GM19455 (cell line): ENCODE results near the gene MED9.

Source experiments
- ATAC-seq: cut with Tn5 transposase; IDR thresholded peaks from one replicate; pipeline ENCODE4 v1.9.1; 2021; ENCODE audit not compliant: unreplicated experiment

Gene MED9

GRCh38 chr17:17503566-17504130, 26.8 kb downstream of the MED9 start:
- no peak for ATAC-seq

DNA sequence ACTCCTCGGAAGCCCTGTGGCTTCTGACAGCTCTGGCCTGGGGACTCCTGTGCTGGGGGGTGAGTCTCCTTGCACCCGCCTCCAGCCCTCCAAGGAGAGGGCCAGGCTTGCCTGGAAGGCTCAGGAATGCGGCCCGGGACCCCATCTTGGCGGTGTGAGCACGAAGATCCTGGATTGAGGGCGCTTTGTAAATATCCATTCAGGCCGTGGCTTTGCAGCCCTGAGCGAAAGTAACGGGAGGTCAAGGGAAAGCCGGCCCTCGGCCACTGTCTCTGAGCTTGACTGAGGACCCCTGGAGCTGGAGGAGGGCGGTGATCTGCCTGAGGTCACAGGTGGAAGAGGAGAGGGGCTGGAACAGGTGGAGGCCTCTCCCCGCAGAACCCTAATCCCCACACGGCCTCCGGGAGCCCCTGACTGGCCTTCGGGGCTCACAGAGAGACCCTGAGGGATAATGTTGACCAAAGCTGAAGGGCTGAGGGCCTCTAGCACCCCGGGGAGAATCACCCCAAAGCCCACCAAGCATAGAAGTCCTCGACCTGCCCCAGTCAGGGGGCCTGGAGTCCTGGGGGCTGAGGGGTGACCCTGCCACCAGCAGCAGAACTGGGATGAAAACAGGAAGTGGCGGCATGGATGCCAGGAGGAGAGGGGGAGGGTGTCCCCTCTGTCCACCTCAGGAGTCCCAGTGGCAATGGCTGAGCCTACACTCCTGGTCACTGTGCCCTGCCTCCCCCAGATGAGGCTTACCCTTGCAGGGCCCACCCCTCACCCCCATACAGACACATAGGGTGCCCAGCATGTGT, 27.7 kb downstream of the MED9 start:
- no peak for ATAC-seq

GRCh38 chr17:17505151-17505550, 28.4 kb downstream of the MED9 start:
- no peak for ATAC-seq

DNA sequence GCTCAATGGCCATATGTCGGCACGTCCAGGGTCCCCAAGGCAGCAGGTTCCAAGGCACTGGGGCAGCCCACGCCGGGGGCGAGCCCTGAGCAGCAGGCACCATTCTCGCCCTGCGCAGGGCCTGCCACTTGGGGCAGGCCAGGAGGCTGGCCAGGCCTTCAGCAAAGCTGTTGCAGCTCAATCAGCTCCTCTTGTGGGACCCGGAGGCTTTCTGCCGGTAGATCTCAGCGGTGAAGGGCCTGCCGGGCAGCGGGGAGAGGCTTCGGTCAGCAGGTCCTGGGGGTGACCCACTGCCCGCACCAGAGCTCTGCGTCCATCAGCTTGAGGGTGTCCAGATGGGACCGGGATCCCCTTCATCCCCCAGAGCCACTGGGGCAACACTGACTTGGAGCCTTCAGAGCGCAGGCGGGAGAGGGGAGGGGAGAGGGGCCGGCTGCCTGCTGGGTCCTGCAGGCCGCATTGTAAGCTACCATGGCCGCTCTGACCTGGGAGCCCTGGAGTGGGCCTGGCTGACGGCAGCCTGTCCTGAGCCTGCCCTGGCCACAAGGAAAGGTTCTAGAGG, 28.9 kb downstream of the MED9 start:
- ATAC-seq = no peak

- no peak for ATAC-seq
Measured at GRCh38 chr17:17506181-17506741, 29.5 kb downstream of the MED9 start.

DNA sequence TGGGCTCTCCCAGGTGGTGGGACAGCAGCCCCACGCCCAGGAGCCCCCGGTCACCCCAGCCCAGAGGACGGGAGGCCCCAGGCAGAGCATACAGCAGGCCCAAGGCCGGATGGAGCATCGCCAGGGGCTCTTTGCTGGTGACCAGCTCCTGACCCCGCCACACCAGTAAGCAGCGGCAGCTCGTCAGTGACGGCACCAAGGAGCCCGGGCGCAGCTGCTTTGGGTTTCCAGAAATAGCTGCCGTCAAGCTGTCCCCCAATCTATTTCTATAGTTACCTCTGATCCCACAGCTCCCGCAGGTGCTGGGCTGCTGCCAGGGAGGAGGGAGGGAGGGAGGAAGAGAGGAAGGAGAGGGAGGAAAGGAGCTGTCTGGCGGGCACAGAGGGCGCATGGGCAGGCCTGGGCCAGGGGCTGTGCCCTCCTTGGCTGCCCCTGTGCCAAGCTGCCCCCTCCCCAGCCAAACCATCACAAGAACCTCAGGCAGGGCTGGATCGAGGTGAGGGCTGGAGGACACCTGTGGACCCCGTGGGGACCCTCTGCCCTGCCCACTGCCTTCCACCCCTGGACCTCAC, 30.2 kb downstream of the MED9 start:
- no peak for ATAC-seq

GRCh38 chr17:17507465-17508011, 30.7 kb downstream of the MED9 start:
- ATAC-seq = no peak

DNA sequence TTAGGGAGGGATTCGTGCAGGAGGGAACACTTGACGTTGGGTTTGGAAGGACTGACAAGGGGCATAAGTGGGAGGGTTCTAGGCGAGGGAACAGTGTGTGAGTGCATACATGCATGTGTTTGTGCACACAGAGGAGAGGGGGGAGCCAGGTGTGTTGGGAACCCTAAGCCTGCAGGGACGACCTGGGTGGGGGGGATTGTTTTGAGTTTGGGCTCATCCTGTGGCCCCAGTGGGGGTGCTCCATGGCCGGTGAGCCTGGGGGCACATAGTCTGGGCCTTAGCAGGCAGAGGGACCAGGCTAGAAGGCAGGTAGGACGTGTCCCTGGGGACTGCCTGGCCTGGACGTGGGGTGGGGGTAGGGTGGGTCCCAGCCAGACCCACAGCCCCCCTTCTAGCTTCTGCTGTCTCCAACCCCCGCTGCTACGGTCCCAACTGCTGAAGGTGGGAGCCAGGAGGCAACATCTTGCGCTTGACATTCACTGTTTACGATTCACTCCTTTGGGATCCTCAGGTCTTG, 31.3 kb downstream of the MED9 start:
- no peak for ATAC-seq

GRCh38 chr17:17508646-17509591, 32.1 kb downstream of the MED9 start:
- ATAC-seq = no peak

DNA sequence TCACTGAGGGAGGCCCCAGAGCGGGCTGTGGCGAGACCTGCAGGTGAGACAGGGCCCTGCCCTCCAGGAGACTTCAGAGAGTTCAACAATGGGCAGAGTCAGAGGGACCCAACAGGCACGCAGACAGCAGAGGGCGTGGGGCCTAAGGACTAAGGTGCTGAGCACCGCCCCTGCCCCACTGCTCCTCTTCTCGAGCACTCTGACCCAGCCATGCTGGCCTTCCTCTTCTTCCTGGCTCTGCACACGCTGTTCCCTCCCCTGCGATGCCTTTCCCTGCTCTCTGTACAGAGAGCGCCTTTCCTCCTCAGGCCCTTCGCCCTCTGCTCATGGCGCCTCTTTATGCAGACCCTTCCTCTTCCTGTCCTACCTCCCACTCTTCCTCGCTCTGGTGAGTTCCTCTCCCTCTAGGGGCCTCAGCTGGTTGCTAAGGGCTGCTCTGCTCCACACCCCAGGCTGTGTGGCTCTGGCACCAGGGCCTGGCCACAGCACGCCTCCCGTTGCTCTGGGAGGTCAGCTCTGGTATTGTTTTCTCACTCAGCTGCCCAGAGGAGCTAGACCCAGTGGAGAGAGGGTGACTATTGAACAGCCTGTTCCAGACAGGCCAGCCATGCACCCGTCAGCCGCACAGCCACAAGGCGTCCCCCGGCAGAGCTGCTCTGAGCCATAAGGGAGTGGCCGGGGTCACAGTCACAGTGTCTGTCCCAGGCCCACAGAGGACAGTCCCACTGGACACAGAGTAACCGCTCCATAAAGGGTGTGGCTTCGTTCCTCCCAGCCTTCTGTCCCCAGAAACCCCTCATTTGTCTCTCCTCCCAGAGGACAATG, 33.0 kb downstream of the MED9 start:
- no peak for ATAC-seq

- no peak for ATAC-seq
Measured at GRCh38 chr17:17510456-17511292, 33.9 kb downstream of the MED9 start.

DNA sequence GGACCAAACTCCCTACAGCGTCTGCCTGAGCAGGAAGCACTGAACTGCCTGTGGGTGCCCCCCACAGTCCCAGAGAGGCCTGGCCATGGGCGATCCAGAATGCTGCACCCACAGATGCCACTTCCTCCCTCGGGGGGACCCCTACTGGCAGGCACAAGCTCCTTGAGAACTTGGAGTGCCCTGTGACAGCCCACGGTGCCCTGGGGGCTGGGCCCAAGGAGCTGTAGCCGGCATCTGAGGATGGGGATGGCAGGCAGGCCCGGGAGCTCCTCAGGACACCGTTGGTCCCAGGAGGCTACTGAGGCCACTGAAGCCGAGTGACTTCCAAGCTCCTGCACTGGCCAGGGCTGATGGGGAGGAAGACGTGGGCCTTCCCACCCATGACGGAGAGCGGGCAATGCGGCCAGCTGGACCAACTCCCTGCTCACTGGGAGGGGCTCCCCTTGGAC, 34.5 kb downstream of the MED9 start:
- no peak for ATAC-seq

DNA sequence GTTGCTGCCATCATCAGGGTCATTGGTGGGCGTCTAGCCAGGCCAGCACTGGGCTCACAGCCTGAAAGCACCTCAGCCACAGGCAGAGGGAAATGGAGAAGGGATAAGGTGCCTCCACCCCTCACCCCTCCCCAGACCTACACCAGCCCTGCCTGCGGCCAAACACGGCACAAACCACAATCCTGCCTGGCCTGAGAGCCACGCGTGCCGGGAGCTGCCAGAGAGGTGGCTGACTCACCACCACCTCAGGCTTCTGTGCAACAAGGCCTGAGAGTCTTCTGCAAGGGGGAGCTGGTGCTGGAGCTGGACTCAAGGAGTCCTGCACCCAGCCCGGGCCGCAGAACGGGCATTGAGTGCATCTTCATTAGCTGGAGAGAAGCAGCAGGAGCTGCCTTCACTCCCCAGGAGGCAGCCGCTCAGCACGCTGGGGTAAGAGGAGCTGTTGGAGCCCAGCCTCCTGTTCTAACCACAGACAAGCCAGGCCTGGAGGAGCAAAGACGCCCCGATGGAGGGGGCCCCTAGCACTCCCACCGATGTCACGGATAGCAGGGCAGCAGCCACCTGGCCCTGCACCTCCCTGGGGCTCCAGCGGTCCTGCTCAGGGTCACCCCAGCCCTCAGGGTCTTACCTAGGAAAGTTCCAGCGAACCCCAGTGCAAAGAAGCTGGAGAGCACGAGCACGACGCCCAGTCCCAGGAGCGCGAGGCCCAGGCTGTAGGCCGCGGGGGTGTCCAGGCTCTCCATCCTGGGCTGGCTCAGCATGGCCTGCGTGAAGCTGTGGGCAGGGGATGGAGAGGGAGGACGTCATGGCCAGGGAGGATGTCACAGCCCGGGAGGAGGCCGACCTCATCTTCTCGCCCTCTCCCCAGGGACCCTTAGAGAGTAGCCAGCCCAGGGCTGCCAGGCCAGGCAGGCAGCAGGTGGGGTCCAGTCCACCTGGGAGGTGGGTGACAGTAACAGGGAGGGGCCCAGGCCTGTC, 35.4 kb downstream of the MED9 start:
- no peak for ATAC-seq

- no peak for ATAC-seq
Measured at GRCh38 chr17:17512866-17513265, 36.1 kb downstream of the MED9 start.

- ATAC-seq = no peak
Measured at GRCh38 chr17:17513626-17514025, 36.8 kb downstream of the MED9 start.

- no peak for ATAC-seq
Measured at GRCh38 chr17:17514361-17514992, 37.7 kb downstream of the MED9 start.
